SK-N-SH treated with all-trans-retinoic acid at 6 μM for 48 hours (cell line): ENCODE results near the gene CREBRF.

ENCODE experiments used
- ATAC-seq: fragments of 200-7000 bp; cut with Tn5 transposase; 3 replicates; pipeline ENCODE4 v1.9.1; 2020; ENCODE audit warnings: mild to moderate bottlenecking, moderate library complexity
- ARNTL ChIP-seq: fragments of 450-650 bp; formaldehyde crosslinking; IDR thresholded peaks from 2 replicates; pipeline ENCODE4 v1.5.0; 2020; ENCODE audit warnings: low read depth, mild to moderate bottlenecking, moderate library complexity, borderline replicate concordance
- BACH2 ChIP-seq: fragments of 250-450 bp; sonication (Bioruptor Pico); IDR thresholded peaks from 2 replicates; pipeline ENCODE4 v1.9.0; 2021; ENCODE audit warnings: mild to moderate bottlenecking, borderline replicate concordance
- CREB5 ChIP-seq: fragments of 250-450 bp; sonication (Bioruptor Pico); IDR thresholded peaks from 2 replicates; pipeline ENCODE4 v1.5.1; 2020; ENCODE audit warnings: low read depth, mild to moderate bottlenecking, moderate library complexity
- CSDC2 ChIP-seq: fragments of 250-450 bp; sonication (Bioruptor Pico); IDR thresholded peaks from 2 replicates; pipeline ENCODE4 v1.5.0; 2020; ENCODE audit warnings: mild to moderate bottlenecking, moderate library complexity
- CSRNP3 ChIP-seq: fragments of 250-450 bp; sonication (Bioruptor Pico); IDR thresholded peaks from 2 replicates; pipeline ENCODE4 v1.5.1; 2021; ENCODE audit warnings: mild to moderate bottlenecking, moderate library complexity
- ESRRG ChIP-seq: fragments of 250-450 bp; sonication (Bioruptor Pico); IDR thresholded peaks from 2 replicates; pipeline ENCODE4 v1.6.1; 2021; ENCODE audit warnings: mild to moderate bottlenecking
- GLIS3 ChIP-seq: fragments of 250-450 bp; sonication (Bioruptor Pico); IDR thresholded peaks from 2 replicates; pipeline ENCODE4 v1.5.0; 2020; ENCODE audit warnings: mild to moderate bottlenecking, moderate library complexity
- OSR1 ChIP-seq: fragments of 250-450 bp; sonication (Bioruptor Pico); IDR thresholded peaks from 2 replicates; pipeline ENCODE4 v1.8.0; 2022; ENCODE audit warnings: moderate library complexity, mild to moderate bottlenecking, inconsistent platforms
- PATZ1 ChIP-seq: fragments of 250-450 bp; sonication (Bioruptor Pico); IDR thresholded peaks from 2 replicates; pipeline ENCODE4 v1.8.0; 2020; ENCODE audit warnings: mild to moderate bottlenecking, moderate library complexity, borderline replicate concordance
- POU6F1 ChIP-seq: fragments of 250-450 bp; sonication (Bioruptor Pico); IDR thresholded peaks from 2 replicates; pipeline ENCODE4 v1.8.0; 2021; ENCODE audit warnings: low read depth, mild to moderate bottlenecking, moderate library complexity, borderline replicate concordance
- PPARA ChIP-seq: fragments of 250-450 bp; sonication (Bioruptor Pico); IDR thresholded peaks from 2 replicates; pipeline ENCODE4 v1.5.0; 2020; ENCODE audit warnings: mild to moderate bottlenecking, borderline replicate concordance
- RARB ChIP-seq: fragments of 250-450 bp; sonication (Bioruptor Pico); IDR thresholded peaks from 2 replicates; pipeline ENCODE4 v1.8.0; 2021; ENCODE audit warnings: mild to moderate bottlenecking, moderate library complexity
- SNAI2 ChIP-seq: fragments of 250-450 bp; sonication (Bioruptor Pico); IDR thresholded peaks from 2 replicates; pipeline ENCODE4 v1.5.0; 2020; ENCODE audit warnings: mild to moderate bottlenecking, moderate library complexity
- TCF4 ChIP-seq: fragments of 250-450 bp; sonication (Bioruptor Pico); IDR thresholded peaks from 2 replicates; pipeline ENCODE4 v1.8.0; 2021; ENCODE audit warnings: mild to moderate bottlenecking, moderate library complexity, borderline replicate concordance
- TOX ChIP-seq: fragments of 250-450 bp; sonication (Bioruptor Pico); IDR thresholded peaks from 2 replicates; pipeline ENCODE4 v1.8.0; 2021; ENCODE audit warnings: mild to moderate bottlenecking, moderate library complexity, borderline replicate concordance
- TSHZ2 ChIP-seq: fragments of 250-450 bp; sonication (Bioruptor Pico); IDR thresholded peaks from 2 replicates; pipeline ENCODE4 v1.5.0; 2020; ENCODE audit warnings: mild to moderate bottlenecking, moderate library complexity
- ZC3H10 ChIP-seq: fragments of 250-450 bp; sonication (Bioruptor Pico); IDR thresholded peaks from 2 replicates; pipeline ENCODE4 v1.5.1; 2021; ENCODE audit warnings: mild to moderate bottlenecking, moderate library complexity
- ZFP3 ChIP-seq: fragments of 250-450 bp; sonication (Bioruptor Pico); IDR thresholded peaks from 2 replicates; pipeline ENCODE4 v1.5.0; 2020; ENCODE audit warnings: mild to moderate bottlenecking, moderate library complexity
- ZFP30 ChIP-seq: fragments of 450-650 bp; formaldehyde crosslinking; IDR thresholded peaks from 2 replicates; pipeline ENCODE4 v1.5.0; 2022; ENCODE audit warnings: mild to moderate bottlenecking, moderate library complexity
- ZNF565 ChIP-seq: fragments of 450-650 bp; formaldehyde crosslinking; conservative IDR thresholded peaks from 2 replicates; pipeline ENCODE4 v1.5.0; 2020; ENCODE audit warnings: low read depth, mild to moderate bottlenecking, moderate library complexity
- ZNF70 ChIP-seq: fragments of 450-650 bp; formaldehyde crosslinking; IDR thresholded peaks from 2 replicates; pipeline ENCODE4 v1.5.0; 2020; ENCODE audit warnings: mild to moderate bottlenecking, moderate library complexity
- ZNF8 ChIP-seq: fragments of 450-650 bp; formaldehyde crosslinking; IDR thresholded peaks from 2 replicates; pipeline ENCODE4 v1.5.0; 2020; ENCODE audit warnings: mild to moderate bottlenecking, moderate library complexity

The CREBRF gene

GRCh38 chr5:173158366-173158765 is 102.2 kb downstream of the CREBRF start:
- TF ChIP-seq PPARA (CRISPR knock-in tag) (no peak), TCF4 (CRISPR knock-in tag) (no peak), OSR1 (CRISPR knock-in tag) (no peak), ZC3H10 (CRISPR knock-in tag) (no peak), CSRNP3 (CRISPR knock-in tag) (no peak), BACH2 (CRISPR knock-in tag) (no peak), PATZ1 (CRISPR knock-in tag) (no peak), ZNF70 (CRISPR knock-in tag) (no peak), ZFP3 (no peak), TSHZ2 (CRISPR knock-in tag) (no peak), TOX (CRISPR knock-in tag) (no peak), ESRRG (CRISPR knock-in tag) (no peak), SNAI2 (CRISPR knock-in tag) (no peak), RARB (CRISPR knock-in tag) (no peak), ARNTL (CRISPR knock-in tag) (no peak)
- no peak for ATAC-seq

GRCh38 chr5:173159256-173159655 is 103.1 kb downstream of the CREBRF start:
- TF ChIP-seq GLIS3 (no peak), POU6F1 (CRISPR knock-in tag) (no peak), CREB5 (CRISPR knock-in tag) (no peak), BACH2 (CRISPR knock-in tag) (no peak), OSR1 (CRISPR knock-in tag) (no peak), ZFP30 (CRISPR knock-in tag) (no peak), SNAI2 (CRISPR knock-in tag) (no peak), TCF4 (CRISPR knock-in tag) (no peak), CSDC2 (CRISPR knock-in tag) (no peak), TOX (CRISPR knock-in tag) (no peak), ZC3H10 (CRISPR knock-in tag) (no peak)
- ATAC-seq = no peak

- TF ChIP-seq BACH2 (CRISPR knock-in tag) (no peak), ZNF8 (no peak), ZNF565 (CRISPR knock-in tag) (no peak), CSRNP3 (CRISPR knock-in tag) (no peak), GLIS3 (no peak), OSR1 (CRISPR knock-in tag) (no peak), ZC3H10 (CRISPR knock-in tag) (no peak), ZNF70 (CRISPR knock-in tag) (no peak), PPARA (CRISPR knock-in tag) (no peak)
- TF ChIP-seq, all 23 proteins: peak for 0
- no peak for ATAC-seq
Measured at GRCh38 chr5:173161148-173161547, 105.0 kb downstream of the CREBRF start.
